ENCODE data around the gene TNNI2. TPM values are rescaled to one million over a fixed set of nuclear protein-coding genes. Genes with fewer than 3 reads are reported as not detected.

TNNI2 gene
- total and polyA plus RNA-seq, 2 donors (not counting 3 experiments of a cell fraction or from before 2014, with no cell fraction given), result not detected

- H3K36me3 ChIP-seq (ENCODE audit: control insufficient read depth in 2 of 2, extremely low read depth in 1 of 2, insufficient read depth in 2 of 2, low read length in 2 of 2), result no peaks in the 10 kb centered on the region
- intact Hi-C loops (cut with micrococcal nuclease) (no loop called here), dilution Hi-C loops (cut with MboI; ENCODE audit: extremely low pct_ligation_motif_present, low sequenced_read_pairs) (no loop called here)
- H3K27ac ChIP-seq (ENCODE audit: insufficient read depth, low read depth, low read length), result no peak overlapping the region
- no peaks in the 10 kb centered on the region for H3K9me3 ChIP-seq (replicated peaks; ENCODE audit: control insufficient read depth, insufficient read depth, low read length)
- POLR2A ChIA-PET, result no interaction called here
- FAIRE-seq (no peak), DNase-seq (ENCODE audit: low read depth, low spot score) (no peak)
- H2AFZ ChIP-seq (ENCODE audit: low read depth, low read length), result no peak overlapping the region
- H3K4me2 ChIP-seq (ENCODE audit: insufficient read depth, low read length), result no peak overlapping the region
- TF ChIP-seq MAX (IDR thresholded peaks at IDR 0.05; ENCODE audit: insufficient read depth, insufficient read length) (no peak), EZH2 (IDR thresholded peaks at IDR 0.05; ENCODE audit: borderline replicate concordance, low read depth, low read length, severe bottlenecking) (no peak), MYC (IDR thresholded peaks at IDR 0.05; ENCODE audit: low read depth, low read length) (no peak), JUN (IDR thresholded peaks at IDR 0.05; ENCODE audit: borderline replicate concordance, insufficient read depth, insufficient read length, low read depth) (no peak), CTCF (IDR thresholded peaks at IDR 0.05; ENCODE audit: extremely low read depth in 1 of 2, insufficient read depth in 1 of 2, low read depth in 1 of 2, low read length in 2 of 2) (peak in 1 of 2 donors; percentile 17), POLR2AphosphoS5 (IDR thresholded peaks at IDR 0.05; ENCODE audit: insufficient read depth, low read depth, low read length) (no peak)
- no peak overlapping the region for H3K9ac ChIP-seq (replicated peaks; ENCODE audit: extremely low read depth, insufficient read depth, low read length)
- BruUV-seq (replicated peaks), result no TSS peak
- H3K4me1 ChIP-seq (ENCODE audit: control insufficient read depth, extremely low read depth, insufficient read depth, low read length), result peaks cover 3% of the 10 kb centered on the region
- H3K27me3 ChIP-seq (ENCODE audit: control insufficient read depth in 2 of 2, insufficient read depth in 2 of 2, low read length in 2 of 2), result no peaks in the 10 kb centered on the region
- no peaks in the 10 kb centered on the region for H4K20me1 ChIP-seq (replicated peaks; ENCODE audit: control insufficient read depth, extremely low read depth, insufficient read depth, low read length)
- no peaks in the 10 kb centered on the region for H3K79me2 ChIP-seq (ENCODE audit: control insufficient read depth, insufficient read depth, low read length)
- CTCF ChIA-PET, result interaction anchor here (0.8 to 5.4 kb wide), 6 partner anchors 54 to 174 kb away, joined by 3 to 50 read pairs (median 4); no protein-coding TSS in a partner anchor
- no peaks in the 10 kb centered on the region for H3K9me1 ChIP-seq (replicated peaks; ENCODE audit: control insufficient read depth, extremely low read depth, insufficient read depth, low read length)
- H3K4me3 ChIP-seq (replicated peaks in 1 of 3; ENCODE audit: insufficient read depth in 1 of 3, low read depth in 1 of 3, low read length in 3 of 3), result no peak overlapping the region
Observed at GRCh38 chr11:1826552-1827094, 12.2 kb upstream of the TNNI2 start.
